HG02840 (cell line): ENCODE data around the gene MYCL.

ENCODE experiments used
- ATAC-seq: cut with Tn5 transposase; IDR thresholded peaks from one replicate; pipeline ENCODE4 v1.9.1; 2021; ENCODE audit warnings: mild to moderate bottlenecking, moderate library complexity, moderate number of reproducible peaks; ENCODE audit not compliant: unreplicated experiment, low FRiP score

Gene MYCL

GRCh38 chr1:39901714-39902459, at the start of gene MYCL:
MYCL (minus strand) TSS chr1:39901917; CDS start chr1:39901434, 483 bp downstream.
- peak; percentile 61 for ATAC-seq

GRCh38 chr1:39949891-39950290, 48.2 kb upstream of the MYCL start:
- no peak for ATAC-seq

GRCh38 chr1:39947260-39947659, 45.5 kb upstream of the MYCL start:
- ATAC-seq = no peak

GRCh38 chr1:39946216-39946615, 44.5 kb upstream of the MYCL start:
- no peak for ATAC-seq

- no peak for ATAC-seq
Observed at GRCh38 chr1:39944410-39945112, 42.8 kb upstream of the MYCL start.

- no peak for ATAC-seq
Observed at GRCh38 chr1:39943471-39944290, 42.0 kb upstream of the MYCL start.

- ATAC-seq = no peak
Observed at GRCh38 chr1:39940980-39941871, 39.5 kb upstream of the MYCL start.

GRCh38 chr1:39940253-39940652, 38.5 kb upstream of the MYCL start:
- ATAC-seq = no peak

- no peak for ATAC-seq
Observed at GRCh38 chr1:39938856-39939255, 37.1 kb upstream of the MYCL start.

- ATAC-seq = no peak
Observed at GRCh38 chr1:39936724-39937491, 35.2 kb upstream of the MYCL start.

- ATAC-seq = no peak
Observed at GRCh38 chr1:39933956-39934941, 32.5 kb upstream of the MYCL start.

GRCh38 chr1:39928809-39929587, 27.3 kb upstream of the MYCL start:
- ATAC-seq = no peak

- ATAC-seq = no peak
Observed at GRCh38 chr1:39927538-39927937, 25.8 kb upstream of the MYCL start.

- no peak for ATAC-seq
Observed at GRCh38 chr1:39926820-39927219, 25.1 kb upstream of the MYCL start.

- no peak for ATAC-seq
Observed at GRCh38 chr1:39926343-39926793, 24.7 kb upstream of the MYCL start.

GRCh38 chr1:39925721-39926342, 24.1 kb upstream of the MYCL start:
- ATAC-seq = no peak

GRCh38 chr1:39922251-39922688, 20.6 kb upstream of the MYCL start:
- ATAC-seq = no peak
